ES-I3 (cell line): ENCODE results near the gene FLCN.
"Not testable (repeated sequence)": the region's sequence is repeated elsewhere in the genome, so short reads cannot be mapped to it uniquely, and the experiment has no call there.

Experiments used
- H3K36me3 ChIP-seq: 2 replicates; pipeline ENCODE4 v1.6.1; 2013; ENCODE audit warnings: mild to moderate bottlenecking, low read length, control low read depth, moderate library complexity; ENCODE audit not compliant: insufficient read depth
- H3K4me1 ChIP-seq: 2 replicates; pipeline ENCODE4 v1.6.1; 2013; ENCODE audit warnings: mild to moderate bottlenecking, control low read depth, low read length; ENCODE audit not compliant: insufficient read depth
- H3K9ac ChIP-seq: 2 replicates; pipeline ENCODE4 v1.6.1; 2013; ENCODE audit warnings: low read depth, mild to moderate bottlenecking, low read length, moderate library complexity
- H3K9me3 ChIP-seq: 2 replicates; pipeline ENCODE4 v1.6.1; 2013; ENCODE audit warnings: mild to moderate bottlenecking, low read length, moderate library complexity; ENCODE audit not compliant: control insufficient read depth, insufficient read depth

Gene FLCN

GRCh38 chr17:17191346-17191792 lies 45.6 kb downstream of the FLCN start:
- no peaks in the 10 kb centered on the region for H3K36me3 ChIP-seq
- H3K9me3 ChIP-seq = no peaks in the 10 kb centered on the region
- H3K9ac ChIP-seq = no peak overlapping the region
- peaks cover 8% of the 10 kb centered on the region; the same call in 1 of the 2 replicates for H3K4me1 ChIP-seq

- Histone ChIP-seq H3K4me1 (peaks cover 8% of the 10 kb centered on the region; the same call in 1 of the 2 replicates), H3K9ac (no peak overlapping the region), H3K9me3 (no peaks in the 10 kb centered on the region), H3K36me3 (no peaks in the 10 kb centered on the region)
Measured at GRCh38 chr17:17190188-17190587, 46.8 kb downstream of the FLCN start.

- H3K36me3 ChIP-seq = no peaks in the 10 kb centered on the region
- no peak overlapping the region for H3K9ac ChIP-seq
- H3K9me3 ChIP-seq = no peaks in the 10 kb centered on the region
- peaks cover 8% of the 10 kb centered on the region; the same call in 1 of the 2 replicates for H3K4me1 ChIP-seq
Measured at GRCh38 chr17:17189559-17189958, 47.4 kb downstream of the FLCN start.

- no peaks in the 10 kb centered on the region for H3K9me3 ChIP-seq
- H3K36me3 ChIP-seq = no peaks in the 10 kb centered on the region
- H3K4me1 ChIP-seq = peaks cover 8% of the 10 kb centered on the region; the same call in 1 of the 2 replicates
- no peak overlapping the region for H3K9ac ChIP-seq
Measured at GRCh38 chr17:17188586-17188985, 48.4 kb downstream of the FLCN start.

GRCh38 chr17:17186551-17187505 lies 50.1 kb downstream of the FLCN start:
- Histone ChIP-seq H3K9me3 (no peaks in the 10 kb centered on the region), H3K36me3 (no peaks in the 10 kb centered on the region), H3K4me1 (peaks cover 8% of the 10 kb centered on the region; the same call in 1 of the 2 replicates), H3K9ac (no peak overlapping the region)

GRCh38 chr17:17186051-17186450 lies 50.9 kb downstream of the FLCN start:
- no peaks in the 10 kb centered on the region for H3K36me3 ChIP-seq
- no peaks in the 10 kb centered on the region for H3K9me3 ChIP-seq
- peaks cover under 1% of the 10 kb centered on the region; the same call in 1 of the 2 replicates for H3K4me1 ChIP-seq
- no peak overlapping the region for H3K9ac ChIP-seq

GRCh38 chr17:17184985-17185757 lies 51.8 kb downstream of the FLCN start:
- H3K36me3 ChIP-seq, H3K4me1 ChIP-seq, H3K9ac ChIP-seq, H3K9me3 ChIP-seq: not testable (repeated sequence)

- Histone ChIP-seq H3K9me3 (no peaks in the 10 kb centered on the region), H3K4me1 (no peaks in the 10 kb centered on the region; the same call in 1 of the 2 replicates), H3K9ac (no peak overlapping the region), H3K36me3 (peaks cover 7% of the 10 kb centered on the region)
Measured at GRCh38 chr17:17183744-17184143, 53.2 kb downstream of the FLCN start.

- Histone ChIP-seq H3K4me1 (no peaks in the 10 kb centered on the region; the same call in 1 of the 2 replicates), H3K9me3 (no peaks in the 10 kb centered on the region), H3K36me3 (peaks cover 15% of the 10 kb centered on the region), H3K9ac (no peak overlapping the region)
Measured at GRCh38 chr17:17182598-17183136, 54.3 kb downstream of the FLCN start.

GRCh38 chr17:17181666-17182597 lies 55.0 kb downstream of the FLCN start:
- H3K9me3 ChIP-seq = no peaks in the 10 kb centered on the region
- no peaks in the 10 kb centered on the region; the same call in 1 of the 2 replicates for H3K4me1 ChIP-seq
- peaks cover 21% of the 10 kb centered on the region for H3K36me3 ChIP-seq
- no peak overlapping the region for H3K9ac ChIP-seq

GRCh38 chr17:17180741-17181525 lies 56.0 kb downstream of the FLCN start:
- Histone ChIP-seq H3K9me3 (no peaks in the 10 kb centered on the region), H3K36me3 (peaks cover 24% of the 10 kb centered on the region), H3K9ac (no peak overlapping the region), H3K4me1 (no peaks in the 10 kb centered on the region)

- Histone ChIP-seq H3K4me1 (no peaks in the 10 kb centered on the region), H3K9me3 (no peaks in the 10 kb centered on the region), H3K9ac (no peak overlapping the region), H3K36me3 (peaks cover 24% of the 10 kb centered on the region)
Measured at GRCh38 chr17:17180141-17180603, 56.8 kb downstream of the FLCN start.

GRCh38 chr17:17179371-17179827 lies 57.6 kb downstream of the FLCN start:
- Histone ChIP-seq H3K9ac (no peak overlapping the region), H3K4me1 (no peaks in the 10 kb centered on the region), H3K36me3 (peaks cover 24% of the 10 kb centered on the region), H3K9me3 (no peaks in the 10 kb centered on the region)
